Activated CD8-positive, alpha-beta memory T cell treated with anti-CD3 and anti-CD28 coated beads, Interleukin-2, amount 10 ng/mL, durations not matched to agents 7 days and 5 days (primary cell): ENCODE results near the gene BMAL1. TPM values are rescaled to one million over a fixed set of nuclear protein-coding genes. Genes with fewer than 3 reads are reported as not detected.
"Not testable (repeated sequence)": the region's sequence is repeated elsewhere in the genome, so short reads cannot be mapped to it uniquely, and the experiment has no call there.

Source experiments
- ATAC-seq: fragments of 150-1000 bp; cut with Tn5 transposase; one replicate; pipeline ENCODE4 v1.10.0; 2021; ENCODE audit warnings: moderate library complexity
- CTCF ChIA-PET: fragments of 350-600 bp; sonication (Branson Sonifier 250); formaldehyde crosslinking; loops from one replicate; lab custom pipeline; 2021; ENCODE audit warnings: antibody characterized with exemption; lab: Charles Lee
- DNase-seq: peaks from one replicate; pipeline ENCODE4 v3.0.0-alpha.2; 2020
- H3K27ac Mint-ChIP-seq: one replicate; pipeline ENCODE4 v1.8.0; 2021; ENCODE audit warnings: mild to moderate bottlenecking, mixed read lengths
- H3K27me3 Mint-ChIP-seq: one replicate; pipeline ENCODE4 v1.8.0; 2021; ENCODE audit warnings: mixed read lengths
- H3K36me3 Mint-ChIP-seq: one replicate; pipeline ENCODE4 v1.8.0; 2021; ENCODE audit warnings: mild to moderate bottlenecking, mixed read lengths
- H3K4me1 Mint-ChIP-seq: one replicate; pipeline ENCODE4 v1.8.0; 2021; ENCODE audit warnings: mixed read lengths
- H3K4me3 Mint-ChIP-seq: one replicate; pipeline ENCODE4 v1.8.0; 2021; ENCODE audit warnings: mild to moderate bottlenecking, moderate library complexity, mixed read lengths
- H3K9me3 Mint-ChIP-seq: one replicate; pipeline ENCODE4 v1.8.0; 2022; ENCODE audit warnings: low read depth, mixed read lengths
- total RNA-seq, 2 experiments: library from RNA; stranded (reverse); gene quantifications; one replicate each; pipeline ENCODE4 v1.2.3, GENCODE V29; 2021

Gene BMAL1
- total RNA-seq, 2 experiments from 2014 or later: 56.8 to 81.8 TPM

DNA sequence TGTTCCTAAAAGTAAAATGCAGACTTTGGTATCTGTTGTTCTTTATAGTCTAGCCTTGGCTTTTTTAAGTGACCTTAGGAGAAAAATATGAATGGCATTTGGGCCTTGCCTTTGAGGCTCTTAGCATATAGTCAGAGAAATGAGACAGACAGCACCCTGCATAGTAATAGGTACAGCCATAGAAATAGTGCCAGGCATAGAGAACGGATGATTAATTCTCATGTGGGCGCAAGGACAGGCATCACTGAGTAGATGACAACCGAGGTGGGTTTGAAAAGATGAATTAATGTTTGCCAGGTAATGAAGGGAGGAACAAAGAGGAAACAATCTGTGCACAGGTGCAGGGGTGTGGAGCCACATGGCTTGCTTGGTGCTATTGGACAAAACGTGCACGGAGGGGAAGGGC lies 90.5 kb downstream of the BMAL1 start:
- Mint-ChIP-seq H3K4me3 (no peak overlapping the region), H3K27ac (no peak overlapping the region), H3K9me3 (no peaks in the 10 kb centered on the region), H3K36me3 (peaks cover 39% of the 10 kb centered on the region), H3K27me3 (no peaks in the 10 kb centered on the region), H3K4me1 (no peaks in the 10 kb centered on the region)
- DNase-seq (no peak), ATAC-seq (no peak)
- CTCF ChIA-PET: interaction anchor here (1.3 kb wide), 1 partner anchor 126 kb away, joined by 4 read pairs; no protein-coding TSS in a partner anchor

GRCh38 chr11:13373216-13373615 lies 95.6 kb downstream of the BMAL1 start:
- ATAC-seq: no peak
- Mint-ChIP-seq H3K4me3 (no peak overlapping the region), H3K4me1 (no peaks in the 10 kb centered on the region), H3K9me3 (no peaks in the 10 kb centered on the region), H3K36me3 (peaks cover 45% of the 10 kb centered on the region), H3K27me3 (no peaks in the 10 kb centered on the region), H3K27ac (no peak overlapping the region)
- no peak for DNase-seq
- CTCF ChIA-PET: interaction anchor here (1.2 kb wide), 1 partner anchor 163 kb away, joined by 3 read pairs; no protein-coding TSS in a partner anchor

GRCh38 chr11:13375798-13376197 lies 98.2 kb downstream of the BMAL1 start:
- no peak overlapping the region for H3K4me3 Mint-ChIP-seq
- H3K27me3 Mint-ChIP-seq: no peaks in the 10 kb centered on the region
- ATAC-seq (no peak), DNase-seq (no peak)
- no peaks in the 10 kb centered on the region for H3K9me3 Mint-ChIP-seq
- H3K4me1 Mint-ChIP-seq: no peaks in the 10 kb centered on the region
- no peak overlapping the region for H3K27ac Mint-ChIP-seq
- CTCF ChIA-PET: interaction anchor here (1.0 kb wide), 1 partner anchor 13 kb away, joined by 3 read pairs; no protein-coding TSS in a partner anchor
- peaks cover 40% of the 10 kb centered on the region for H3K36me3 Mint-ChIP-seq

DNA sequence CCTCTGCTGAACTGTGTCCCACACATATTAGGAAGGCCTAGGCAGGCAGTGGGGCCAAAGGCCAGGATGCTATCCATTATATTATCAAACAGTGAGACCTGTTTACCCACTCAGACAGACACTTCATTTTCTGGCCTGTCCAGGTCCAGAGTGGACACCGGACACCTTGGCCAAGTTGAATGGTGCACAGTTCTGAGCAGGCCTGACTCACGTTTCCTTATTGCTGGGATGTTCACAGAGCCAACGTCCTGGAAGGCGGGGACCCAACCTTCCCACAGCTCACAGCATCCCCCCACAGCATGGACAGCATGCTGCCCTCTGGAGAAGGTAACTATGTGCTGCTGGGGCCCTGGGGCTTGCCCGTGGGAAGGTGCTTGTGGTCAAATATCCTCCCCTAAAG lies 98.8 kb downstream of the BMAL1 start:
- no peaks in the 10 kb centered on the region for H3K27me3 Mint-ChIP-seq
- ATAC-seq (no peak), DNase-seq (no peak)
- H3K9me3 Mint-ChIP-seq: no peaks in the 10 kb centered on the region
- no peak overlapping the region for H3K27ac Mint-ChIP-seq
- no peaks in the 10 kb centered on the region for H3K4me1 Mint-ChIP-seq
- CTCF ChIA-PET: interaction anchor here (1.0 kb wide), 1 partner anchor 13 kb away, joined by 3 read pairs; no protein-coding TSS in a partner anchor
- peaks cover 46% of the 10 kb centered on the region for H3K36me3 Mint-ChIP-seq
- no peak overlapping the region for H3K4me3 Mint-ChIP-seq

DNA sequence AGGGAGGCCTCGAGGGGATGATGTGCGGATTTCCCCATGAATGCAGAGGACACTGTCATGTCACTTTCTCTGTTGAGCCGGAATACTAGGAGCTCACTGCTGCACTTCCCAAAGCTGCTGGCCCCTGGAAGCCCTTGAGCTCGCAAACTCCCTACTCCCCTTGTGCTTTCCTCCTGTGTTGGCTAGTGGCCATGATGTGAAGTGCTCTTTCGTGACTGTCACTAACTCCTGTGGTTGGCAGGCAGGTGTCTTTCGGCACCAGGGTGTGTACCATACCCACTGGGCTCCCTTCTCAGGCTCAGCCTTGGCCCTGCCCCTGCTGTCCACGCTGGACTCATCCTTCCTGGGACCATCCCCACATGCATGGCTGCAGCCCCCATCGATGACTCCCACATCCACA lies 99.2 kb downstream of the BMAL1 start:
- CTCF ChIA-PET: no interaction called here
- Mint-ChIP-seq H3K27ac (no peak overlapping the region), H3K36me3 (peaks cover 47% of the 10 kb centered on the region), H3K27me3 (no peaks in the 10 kb centered on the region), H3K9me3 (no peaks in the 10 kb centered on the region), H3K4me3 (no peak overlapping the region), H3K4me1 (no peaks in the 10 kb centered on the region)
- ATAC-seq: no peak
- DNase-seq: no peak

GRCh38 chr11:13378316-13378715 lies 100.7 kb downstream of the BMAL1 start:
- no peak for ATAC-seq
- CTCF ChIA-PET: no interaction called here
- Mint-ChIP-seq H3K27me3 (no peaks in the 10 kb centered on the region), H3K4me1 (no peaks in the 10 kb centered on the region), H3K4me3 (no peak overlapping the region), H3K27ac (no peak overlapping the region), H3K9me3 (no peaks in the 10 kb centered on the region), H3K36me3 (peaks cover 52% of the 10 kb centered on the region)
- no peak for DNase-seq

DNA sequence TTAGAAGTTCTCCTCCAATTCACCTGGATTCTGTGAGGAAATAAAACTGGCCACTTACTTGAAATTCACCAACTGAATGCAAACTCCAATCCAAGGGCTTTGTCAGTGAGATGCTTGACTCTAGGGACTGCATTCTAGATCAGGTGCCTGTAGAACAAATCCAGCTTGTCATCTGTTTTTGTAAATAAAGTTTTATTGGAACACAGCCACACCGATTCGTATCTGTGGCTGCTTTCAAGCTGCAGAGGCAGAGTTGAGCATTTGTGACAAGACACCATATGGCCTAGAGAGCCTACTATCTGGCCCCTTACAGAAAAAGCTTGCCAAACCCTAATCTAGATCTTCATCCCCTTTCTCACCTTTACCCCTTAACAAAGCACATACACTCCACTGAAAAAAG lies 103.1 kb downstream of the BMAL1 start:
- H3K36me3 Mint-ChIP-seq: peaks cover 45% of the 10 kb centered on the region

GRCh38 chr11:13382751-13383150 lies 105.2 kb downstream of the BMAL1 start:
- no peaks in the 10 kb centered on the region for H3K9me3 Mint-ChIP-seq
- H3K4me1 Mint-ChIP-seq: no peaks in the 10 kb centered on the region
- peaks cover 37% of the 10 kb centered on the region for H3K36me3 Mint-ChIP-seq
- H3K27ac Mint-ChIP-seq: peak overlapping the region; percentile 0
- H3K27me3 Mint-ChIP-seq: no peaks in the 10 kb centered on the region
- ATAC-seq (no peak), DNase-seq (no peak)
- H3K4me3 Mint-ChIP-seq: no peak overlapping the region
- CTCF ChIA-PET: interaction anchor here (0.9 to 1.9 kb wide), 2 partner anchors 9 to 21 kb away, joined by 3 to 5 read pairs; no protein-coding TSS in a partner anchor

More for the DNA sequence above, 103.1 kb downstream of the BMAL1 start:
- ATAC-seq (no peak), DNase-seq (no peak)
- CTCF ChIA-PET: interaction anchor here (1.9 kb wide), 1 partner anchor 11 kb away, joined by 5 read pairs; no protein-coding TSS in a partner anchor
- Mint-ChIP-seq H3K4me1 (no peaks in the 10 kb centered on the region), H3K27ac (no peak overlapping the region), H3K4me3 (no peak overlapping the region), H3K27me3 (no peaks in the 10 kb centered on the region), H3K9me3 (no peaks in the 10 kb centered on the region)

GRCh38 chr11:13384908-13385640 lies 107.5 kb downstream of the BMAL1 start:
- peaks cover 45% of the 10 kb centered on the region for H3K36me3 Mint-ChIP-seq
- H3K9me3 Mint-ChIP-seq: no peaks in the 10 kb centered on the region
- CTCF ChIA-PET: interaction anchor here (0.6 to 2.8 kb wide), 11 partner anchors 17 to 206 kb away, joined by 3 to 16 read pairs (median 3); no protein-coding TSS in a partner anchor
- peak overlapping the region; percentile 47 for H3K27ac Mint-ChIP-seq
- ATAC-seq (no peak), DNase-seq (peak; percentile 47)
- H3K27me3 Mint-ChIP-seq: no peaks in the 10 kb centered on the region
- H3K4me1 Mint-ChIP-seq: no peaks in the 10 kb centered on the region
- H3K4me3 Mint-ChIP-seq: no peak overlapping the region

DNA sequence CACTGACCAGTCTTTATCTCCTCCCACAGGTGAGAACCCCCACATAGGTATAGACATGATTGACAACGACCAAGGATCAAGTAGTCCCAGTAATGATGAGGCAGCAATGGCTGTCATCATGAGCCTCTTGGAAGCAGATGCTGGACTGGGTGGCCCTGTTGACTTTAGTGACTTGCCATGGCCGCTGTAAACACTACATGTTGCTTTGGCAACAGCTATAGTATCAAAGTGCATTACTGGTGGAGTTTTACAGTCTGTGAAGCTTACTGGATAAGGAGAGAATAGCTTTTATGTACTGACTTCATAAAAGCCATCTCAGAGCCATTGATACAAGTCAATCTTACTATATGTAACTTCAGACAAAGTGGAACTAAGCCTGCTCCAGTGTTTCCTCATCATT lies 109.0 kb downstream of the BMAL1 start:
- CTCF ChIA-PET: interaction anchor here (1.3 to 2.8 kb wide), 3 partner anchors 23 to 177 kb away, joined by 3 to 16 read pairs (median 4); no protein-coding TSS in a partner anchor
- ATAC-seq: no peak
- Mint-ChIP-seq H3K27me3 (no peaks in the 10 kb centered on the region), H3K4me3 (no peak overlapping the region), H3K4me1 (no peaks in the 10 kb centered on the region), H3K9me3 (no peaks in the 10 kb centered on the region), H3K27ac (no peak overlapping the region), H3K36me3 (peaks cover 49% of the 10 kb centered on the region)
- no peak for DNase-seq

DNA sequence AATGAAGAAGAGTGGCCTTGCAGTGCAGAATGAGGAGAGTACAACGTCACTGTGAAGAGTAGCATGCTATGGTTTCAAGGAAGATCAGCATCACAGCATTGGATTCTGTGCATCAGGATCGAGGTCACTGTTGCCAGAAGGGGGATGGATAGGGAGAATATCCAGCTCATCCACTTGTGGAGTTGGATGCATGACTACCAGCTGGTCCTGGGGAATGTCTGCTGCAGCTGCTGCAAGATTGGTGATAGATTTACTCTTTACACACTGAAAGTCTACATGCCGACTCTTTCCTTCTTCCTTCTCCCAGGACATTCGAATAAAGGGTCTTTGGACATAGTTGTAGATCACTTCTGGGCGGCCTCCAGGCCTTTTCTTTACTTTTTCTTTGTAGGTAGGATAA lies 111.2 kb downstream of the BMAL1 start:
- H3K4me1 Mint-ChIP-seq: no peaks in the 10 kb centered on the region
- CTCF ChIA-PET: interaction anchor here (0.8 kb wide), 1 partner anchor 13 kb away, joined by 3 read pairs; no protein-coding TSS in a partner anchor
- H3K9me3 Mint-ChIP-seq: no peaks in the 10 kb centered on the region
- no peak overlapping the region for H3K27ac Mint-ChIP-seq
- DNase-seq: no peak
- H3K4me3 Mint-ChIP-seq: no peak overlapping the region
- no peaks in the 10 kb centered on the region for H3K27me3 Mint-ChIP-seq
- no peak for ATAC-seq
- H3K36me3 Mint-ChIP-seq: peaks cover 41% of the 10 kb centered on the region

DNA sequence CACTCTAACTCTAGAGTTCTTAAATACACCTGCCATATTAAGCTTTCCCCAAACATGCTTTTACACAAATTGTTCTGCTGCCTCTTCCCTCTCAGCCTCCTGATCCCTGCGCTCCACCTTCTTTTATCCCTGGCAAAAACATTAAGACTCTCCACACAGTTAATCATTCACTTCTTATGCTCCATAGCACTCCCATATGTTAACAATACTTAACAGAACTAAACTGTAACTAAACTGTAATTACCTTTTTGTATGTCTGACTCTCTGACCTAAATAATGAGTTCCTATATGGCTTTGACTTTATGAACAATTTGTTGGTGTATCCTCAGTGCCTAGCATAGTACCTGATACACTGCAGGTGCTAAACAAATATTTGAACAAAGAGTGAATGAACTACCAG lies 113.6 kb downstream of the BMAL1 start:
- DNase-seq (no peak), ATAC-seq (no peak)
- Mint-ChIP-seq H3K9me3 (no peaks in the 10 kb centered on the region), H3K4me3 (no peak overlapping the region), H3K27me3 (no peaks in the 10 kb centered on the region), H3K36me3 (peaks cover 40% of the 10 kb centered on the region), H3K4me1 (no peaks in the 10 kb centered on the region), H3K27ac (no peak overlapping the region)
- CTCF ChIA-PET: interaction anchor here (1.7 kb wide), 1 partner anchor 10 kb away, joined by 5 read pairs; no protein-coding TSS in a partner anchor

DNA sequence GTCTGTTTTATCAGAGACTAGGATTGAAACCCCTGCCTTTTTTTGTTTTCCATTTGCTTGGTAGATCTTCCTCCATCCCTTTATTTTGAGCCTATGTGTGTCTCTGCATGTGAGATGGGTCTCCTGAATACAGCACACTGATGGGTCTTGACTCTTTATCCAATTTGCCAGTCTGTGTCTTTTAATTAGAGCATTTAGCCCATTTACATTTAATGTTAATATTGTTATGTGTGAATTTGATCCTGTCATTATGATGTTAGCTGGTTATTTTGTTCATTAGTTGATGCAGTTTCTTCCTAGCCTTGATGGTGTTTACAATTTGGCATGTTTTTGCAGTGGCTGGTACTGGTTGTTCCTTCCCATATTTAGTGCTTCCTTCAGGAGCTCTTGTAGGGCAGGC lies 120.7 kb downstream of the BMAL1 start:
- ATAC-seq, CTCF ChIA-PET, DNase-seq, H3K4me1 Mint-ChIP-seq, H3K4me3 Mint-ChIP-seq, H3K27me3 Mint-ChIP-seq, H3K27ac Mint-ChIP-seq, H3K9me3 Mint-ChIP-seq: not testable (repeated sequence)
- peaks cover 43% of the 10 kb centered on the region for H3K36me3 Mint-ChIP-seq

- H3K27me3 Mint-ChIP-seq: no peaks in the 10 kb centered on the region
- ATAC-seq (no peak), DNase-seq (no peak)
- no peaks in the 10 kb centered on the region for H3K4me1 Mint-ChIP-seq
- H3K4me3 Mint-ChIP-seq: no peak overlapping the region
- no peak overlapping the region for H3K27ac Mint-ChIP-seq
- H3K36me3 Mint-ChIP-seq: peaks cover 40% of the 10 kb centered on the region
- CTCF ChIA-PET: no interaction called here
- no peaks in the 10 kb centered on the region for H3K9me3 Mint-ChIP-seq
These were observed 127.6 kb downstream of the BMAL1 start for GRCh38 chr11:13405220-13405619.
